Measurements from ENCODE around the gene FKBP1B.
"Not testable (repeated sequence)": the region's sequence is repeated elsewhere in the genome, so short reads cannot be mapped to it uniquely, and the experiment has no call there.

The FKBP1B gene

GRCh38 chr2:24022324-24022974 is 27.1 kb upstream of the FKBP1B start:
- DNase-seq (ENCODE audit: low read depth in 2 of 2): no peak

GRCh38 chr2:24022975-24023575 is 26.5 kb upstream of the FKBP1B start:
- DNase-seq (ENCODE audit: low read depth in 2 of 2): no peak

DNA sequence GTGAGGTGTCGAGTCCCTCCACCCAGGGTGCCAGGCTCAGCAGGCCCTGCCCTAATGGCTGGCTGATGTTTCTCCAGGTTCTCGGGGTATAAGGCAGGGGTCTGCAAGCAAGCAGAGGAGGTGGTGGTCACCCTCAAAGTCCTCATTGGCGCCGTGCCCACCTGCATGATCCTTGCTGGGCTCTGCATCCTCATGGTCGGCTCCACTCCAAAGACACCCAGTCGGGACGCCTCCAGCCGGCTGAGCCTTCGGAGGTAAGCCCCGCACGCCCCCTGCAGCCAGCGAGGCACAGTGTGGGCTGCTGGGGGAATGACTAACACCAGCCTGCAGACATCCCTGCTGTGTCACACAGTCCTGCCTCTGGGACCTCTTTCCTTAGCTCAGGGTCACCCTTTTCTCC is 25.5 kb upstream of the FKBP1B start:
- DNase-seq (ENCODE audit: low read depth in 2 of 2): no peak

GRCh38 chr2:24024996-24025663 is 24.4 kb upstream of the FKBP1B start:
- DNase-seq (ENCODE audit: low read depth in 2 of 2): no peak

DNA sequence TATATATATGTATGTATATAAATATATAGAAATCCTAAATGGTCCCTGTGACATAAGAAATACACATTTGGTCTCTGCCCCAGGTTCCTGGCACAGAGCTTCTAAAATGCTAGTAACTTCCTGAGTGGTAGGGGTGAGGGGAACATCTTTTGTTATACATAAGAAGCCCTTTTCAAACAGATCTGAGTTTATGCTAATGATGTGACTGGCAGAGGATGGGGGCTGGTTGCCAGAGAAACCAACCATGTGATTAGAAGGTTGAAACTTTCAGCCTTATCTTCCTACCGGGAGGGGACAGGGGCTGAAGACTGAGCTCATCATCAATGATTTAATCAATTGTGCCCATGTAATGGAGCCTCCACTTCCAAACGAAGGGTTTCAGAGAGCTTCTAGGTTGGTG is 23.3 kb upstream of the FKBP1B start:
- DNase-seq (ENCODE audit: low read depth in 2 of 2): no peak

- no peak for DNase-seq (ENCODE audit: low read depth in 2 of 2)
Observed at GRCh38 chr2:24038786-24039499, 10.6 kb upstream of the FKBP1B start.

GRCh38 chr2:24040511-24040910 is 9.0 kb upstream of the FKBP1B start:
- no peak for DNase-seq (ENCODE audit: low read depth in 2 of 2)

DNA sequence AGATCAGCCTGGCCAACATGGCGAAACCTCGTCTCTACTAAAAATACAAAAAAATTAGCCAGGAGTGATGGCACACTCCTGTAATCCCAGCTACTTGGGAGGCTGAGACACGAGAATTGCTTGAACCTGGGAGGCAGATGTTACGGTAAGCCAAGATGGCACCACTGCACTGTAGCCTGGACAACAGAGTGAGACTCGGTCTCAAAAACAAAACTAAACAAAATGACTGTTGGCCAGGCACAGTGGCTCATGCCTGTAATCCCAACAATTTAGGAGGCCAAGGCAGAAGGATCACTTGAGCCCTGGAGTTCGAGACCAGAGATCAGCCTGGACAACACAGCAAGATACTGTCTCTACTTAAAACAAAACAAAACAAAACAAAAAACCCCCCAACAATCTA is 6.4 kb upstream of the FKBP1B start:
- DNase-seq (ENCODE audit: low read depth in 2 of 2): not testable (repeated sequence)

DNA sequence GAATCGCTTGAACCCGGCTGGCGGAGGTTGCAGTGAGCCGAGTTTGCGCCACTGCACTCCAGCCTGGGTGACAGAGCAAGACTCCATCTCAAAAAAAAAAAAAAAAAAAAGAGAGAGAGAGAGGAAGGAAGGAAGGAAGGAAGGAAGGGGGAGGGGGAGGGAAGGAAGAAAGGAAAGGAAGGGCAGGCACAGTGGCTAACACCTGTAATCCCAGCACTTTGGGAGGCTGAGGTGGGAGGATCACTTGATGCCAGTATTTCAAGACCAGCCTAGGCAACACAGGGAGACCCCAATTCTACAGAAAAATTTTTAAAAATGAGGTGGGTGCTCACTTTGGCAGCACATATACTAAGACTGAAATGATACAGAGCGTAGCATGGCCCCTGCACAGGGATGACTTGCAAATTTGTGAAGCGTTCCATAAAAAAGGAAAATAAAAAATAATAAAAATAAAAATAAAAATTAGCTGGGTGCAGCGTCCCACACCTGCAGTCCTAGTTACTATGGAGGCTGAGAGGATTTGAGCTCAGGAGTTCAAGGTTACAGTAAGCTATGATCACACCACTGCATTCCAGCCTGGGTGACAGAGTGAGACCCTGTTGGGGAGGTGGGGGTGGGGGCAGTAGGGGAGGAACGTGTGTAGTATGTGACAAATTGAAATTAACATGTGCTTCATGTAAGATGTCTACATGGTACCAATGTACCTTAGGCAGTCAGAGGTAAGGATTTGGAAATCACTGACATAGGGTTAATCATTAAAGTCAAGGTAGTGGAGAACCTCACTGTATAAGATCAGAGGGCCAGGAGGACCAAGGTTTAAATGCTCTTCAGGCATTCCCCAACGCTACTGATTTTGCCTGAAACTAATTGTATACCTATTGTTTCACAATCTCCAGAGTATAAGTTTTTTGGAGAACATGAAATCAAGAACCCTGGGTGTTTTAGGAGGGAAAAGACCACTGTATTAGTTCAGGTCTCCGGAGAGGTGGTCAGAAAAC is 3.7 kb upstream of the FKBP1B start:
- DNase-seq (ENCODE audit: low read depth in 2 of 2): no peak

GRCh38 chr2:24046599-24046929 is 3.0 kb upstream of the FKBP1B start:
- no peak for DNase-seq (ENCODE audit: low read depth in 2 of 2)

GRCh38 chr2:24046930-24047702 is 2.4 kb upstream of the FKBP1B start, which contains the start of gene WDCP:
Gene WDCP, minus strand, starts transcription at chr2:24047391. Its CDS starts 7,897 bp downstream, at chr2:24039494.
- peak; percentile 95 to 96 for DNase-seq (ENCODE audit: low read depth in 2 of 2)

GRCh38 chr2:24047703-24048033 is 1.9 kb upstream of the FKBP1B start:
- no peak for DNase-seq (ENCODE audit: low read depth in 2 of 2)

- DNase-seq (ENCODE audit: low read depth in 2 of 2): no peak
Observed at GRCh38 chr2:24048769-24049484, 614 bp upstream of the FKBP1B start.

- DNase-seq (ENCODE audit: low read depth in 2 of 2): no peak
Observed at GRCh38 chr2:24050041-24050979, 769 bp downstream of the FKBP1B start.

DNA sequence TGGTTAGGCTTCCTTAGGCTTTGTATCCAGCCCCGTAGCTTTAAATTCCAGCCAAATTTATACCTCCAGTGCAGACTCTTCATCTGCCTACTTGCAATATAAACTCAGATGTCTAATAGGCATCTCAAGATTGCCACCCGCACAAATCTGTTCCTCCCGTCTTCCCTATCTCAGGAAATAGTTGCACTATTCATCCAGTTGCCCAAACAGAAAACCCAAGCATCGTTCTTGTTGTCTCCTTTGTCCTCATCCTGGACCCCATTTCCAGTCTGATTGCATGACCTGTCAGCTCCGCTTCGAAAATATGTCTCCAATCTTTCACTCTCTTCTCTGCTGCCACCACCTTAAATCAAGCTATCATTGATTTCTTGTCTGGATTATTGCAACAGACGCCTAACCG is 2.3 kb downstream of the FKBP1B start:
- no peak for DNase-seq (ENCODE audit: low read depth in 2 of 2)

DNA sequence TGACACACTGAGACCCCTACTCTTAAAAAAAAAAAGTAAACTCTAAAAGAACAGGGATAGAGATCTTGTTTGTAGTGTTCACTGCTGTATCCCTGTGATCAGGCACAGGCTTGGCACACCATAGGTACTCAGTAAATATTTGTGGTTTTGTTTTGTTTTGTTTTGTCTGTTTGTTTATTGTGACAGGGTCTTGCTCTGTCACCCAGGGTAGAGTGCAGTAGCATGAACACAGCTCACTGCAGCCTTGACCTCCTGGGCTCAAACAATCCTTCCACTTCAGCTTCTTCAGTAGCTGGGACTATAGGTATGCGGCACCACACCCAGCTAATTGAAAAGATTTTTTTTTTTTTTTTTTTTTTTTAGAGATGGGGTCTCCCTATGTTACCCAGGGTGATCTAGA is 3.4 kb downstream of the FKBP1B start:
- no peak for DNase-seq (ENCODE audit: low read depth in 2 of 2)

DNA sequence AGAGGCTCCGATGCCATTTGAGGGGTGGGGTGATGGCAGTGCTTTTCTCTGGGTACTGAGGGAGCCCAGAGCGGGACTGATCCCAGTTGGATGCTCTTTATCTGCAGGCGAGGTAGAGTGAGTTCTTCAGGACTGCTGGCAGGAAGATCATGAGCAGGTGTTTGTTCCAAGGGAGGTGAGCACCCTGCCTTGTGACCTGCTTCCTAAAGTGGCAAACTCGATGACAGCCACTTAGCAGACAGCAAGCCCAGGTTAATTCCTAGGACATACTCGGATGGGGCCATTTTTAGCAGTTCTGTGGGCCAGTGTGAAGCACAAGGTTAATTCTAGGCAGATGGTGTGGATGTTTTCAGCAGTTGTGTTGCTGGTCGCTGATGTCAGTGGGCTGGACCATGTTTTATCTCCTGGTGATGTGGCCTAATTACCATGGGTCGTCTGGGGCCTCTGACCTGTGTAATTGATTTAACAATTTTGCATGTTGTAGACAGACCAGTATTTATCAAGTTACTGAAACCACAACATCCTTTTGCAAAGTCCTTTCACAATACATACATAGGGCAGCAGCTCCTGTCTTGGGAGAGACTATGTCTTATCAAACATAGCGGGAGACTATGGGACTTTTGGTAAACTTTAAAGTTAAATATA is 4.9 kb downstream of the FKBP1B start:
- DNase-seq (ENCODE audit: low read depth in 2 of 2): no peak

DNA sequence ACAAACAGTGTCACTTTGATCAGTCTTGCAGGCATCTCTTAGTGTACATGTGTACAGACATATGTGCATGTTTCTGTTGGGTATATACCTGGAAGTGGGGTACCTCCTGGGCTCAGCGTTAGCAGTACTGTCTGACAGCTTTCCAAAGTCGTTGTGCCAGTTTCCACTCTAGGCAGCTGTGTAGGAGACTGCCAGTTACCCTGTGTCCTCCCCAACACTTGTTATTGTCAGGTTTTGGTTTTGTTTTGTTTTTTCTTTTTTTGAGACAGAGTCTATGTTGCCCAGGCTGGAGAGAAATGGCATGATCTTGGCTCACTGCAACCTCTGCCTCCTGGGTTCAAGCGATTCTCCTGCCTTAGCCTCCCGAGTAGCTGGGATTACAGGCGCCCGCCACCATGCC is 6.2 kb downstream of the FKBP1B start:
- DNase-seq (ENCODE audit: low read depth in 2 of 2): no peak
